ENCODE results near the gene RAD51B. TPM values are rescaled to one million over a fixed set of nuclear protein-coding genes. Genes with fewer than 3 reads are reported as not detected.

RAD51B gene
- total RNA-seq, 4 donors from 2014 or later: 6.2 to 39.9 (median 12.9) TPM

- DNase-seq: no peak
- H3K4me1 ChIP-seq: peaks cover 10 to 36% (median 28%) of the 10 kb centered on the region in 3 donors
- no peak overlapping the region for H3K4me3 ChIP-seq
- no peaks in the 10 kb centered on the region for H3K27me3 ChIP-seq
- intact Hi-C loops (cut with DNase I): no loop called here
- peak overlapping the region in 3 of 4 donors; percentile 42 to 83 (median 57) for H3K27ac ChIP-seq
- TF ChIP-seq CTCF (IDR thresholded peaks at IDR 0.05): no peak
- H3K36me3 ChIP-seq: no peaks in the 10 kb centered on the region
- WGBS, 2 donors: 59 to 64% methylated on average over 16 of the region's 16 CpGs
- H3K9me3 ChIP-seq: no peaks in the 10 kb centered on the region
These were observed 758.4 kb downstream of the RAD51B start for GRCh38 chr14:68577802-68578541.

- Histone ChIP-seq H3K27me3 (no peaks in the 10 kb centered on the region), H3K4me1 (peaks cover 16 to 40% (median 28%) of the 10 kb centered on the region in 3 donors), H3K36me3 (no peaks in the 10 kb centered on the region), H3K27ac (peak overlapping the region in 1 of 4 donors; percentile 83), H3K4me3 (no peak overlapping the region), H3K9me3 (no peaks in the 10 kb centered on the region)
- 81 to 83% methylated on average over 2 of the region's 2 CpGs for WGBS, 2 donors
- intact Hi-C loops (cut with DNase I): no loop called here
- no peak for DNase-seq
- TF ChIP-seq POLR2A (IDR thresholded peaks at IDR 0.05) (no peak), CTCF (IDR thresholded peaks at IDR 0.05) (no peak)
These were observed 759.0 kb downstream of the RAD51B start for GRCh38 chr14:68578597-68578996.

GRCh38 chr14:68580096-68580645 is 760.6 kb downstream of the RAD51B start:
- Histone ChIP-seq H3K27me3 (no peaks in the 10 kb centered on the region), H3K9me3 (no peaks in the 10 kb centered on the region), H3K27ac (no peak overlapping the region), H3K4me1 (peaks cover 24 to 55% (median 29%) of the 10 kb centered on the region in 3 donors), H3K36me3 (no peaks in the 10 kb centered on the region), H3K4me3 (no peak overlapping the region)
- 80 to 81% methylated on average over 9 of the region's 9 CpGs for WGBS, 2 donors
- DNase-seq: no peak
- TF ChIP-seq CTCF (IDR thresholded peaks at IDR 0.05): no peak
- no peak for TF ChIP-seq POLR2A (IDR thresholded peaks at IDR 0.05)
- intact Hi-C loops (cut with DNase I): no loop called here

- Histone ChIP-seq H3K4me1 (peaks cover 28 to 55% (median 29%) of the 10 kb centered on the region in 3 donors), H3K9me3 (no peaks in the 10 kb centered on the region), H3K27me3 (no peaks in the 10 kb centered on the region), H3K4me3 (no peak overlapping the region), H3K27ac (no peak overlapping the region), H3K36me3 (no peaks in the 10 kb centered on the region)
- 76 to 94% methylated on average over 5 of the region's 5 CpGs for WGBS, 2 donors
- TF ChIP-seq CTCF (IDR thresholded peaks at IDR 0.05): no peak
- TF ChIP-seq POLR2A (IDR thresholded peaks at IDR 0.05): no peak
- no peak for DNase-seq
- intact Hi-C loops (cut with DNase I): no loop called here
These were observed 761.1 kb downstream of the RAD51B start for GRCh38 chr14:68580671-68581070.

- intact Hi-C loops (cut with DNase I): no loop called here
- Histone ChIP-seq H3K27ac (peak overlapping the region; percentile 50 to 87 (median 82)), H3K9me3 (no peaks in the 10 kb centered on the region), H3K27me3 (no peaks in the 10 kb centered on the region), H3K36me3 (no peaks in the 10 kb centered on the region), H3K4me3 (no peak overlapping the region), H3K4me1 (peaks cover 25 to 55% (median 35%) of the 10 kb centered on the region in 3 donors)
- 36 to 62% methylated on average over 2 to 4 of the region's 13 CpGs for WGBS, 2 donors
- no peak for DNase-seq
- no peak for TF ChIP-seq CTCF (IDR thresholded peaks at IDR 0.05)
- TF ChIP-seq POLR2A (IDR thresholded peaks at IDR 0.05): no peak
These were observed 764.1 kb downstream of the RAD51B start for GRCh38 chr14:68583548-68584280.
